SK-N-SH treated with all-trans-retinoic acid at 6 μM for 48 hours (cell line): ENCODE measurements around the gene FBXL13.
"Not testable (repeated sequence)": the region's sequence is repeated elsewhere in the genome, so short reads cannot be mapped to it uniquely, and the experiment has no call there.

Experiments
- ATAC-seq: fragments of 200-7000 bp; cut with Tn5 transposase; 3 replicates; pipeline ENCODE4 v1.9.1; 2020; ENCODE audit warnings: mild to moderate bottlenecking, moderate library complexity
- ARNTL ChIP-seq: fragments of 450-650 bp; formaldehyde crosslinking; IDR thresholded peaks from 2 replicates; pipeline ENCODE4 v1.5.0; 2020; ENCODE audit warnings: low read depth, mild to moderate bottlenecking, moderate library complexity, borderline replicate concordance
- BACH2 ChIP-seq: fragments of 250-450 bp; sonication (Bioruptor Pico); IDR thresholded peaks from 2 replicates; pipeline ENCODE4 v1.9.0; 2021; ENCODE audit warnings: mild to moderate bottlenecking, borderline replicate concordance
- CSDC2 ChIP-seq: fragments of 250-450 bp; sonication (Bioruptor Pico); IDR thresholded peaks from 2 replicates; pipeline ENCODE4 v1.5.0; 2020; ENCODE audit warnings: mild to moderate bottlenecking, moderate library complexity
- ESRRG ChIP-seq: fragments of 250-450 bp; sonication (Bioruptor Pico); IDR thresholded peaks from 2 replicates; pipeline ENCODE4 v1.6.1; 2021; ENCODE audit warnings: mild to moderate bottlenecking
- GLIS3 ChIP-seq: fragments of 250-450 bp; sonication (Bioruptor Pico); IDR thresholded peaks from 2 replicates; pipeline ENCODE4 v1.5.0; 2020; ENCODE audit warnings: mild to moderate bottlenecking, moderate library complexity
- ISL1 ChIP-seq: fragments of 250-450 bp; sonication (Bioruptor Pico); IDR thresholded peaks from 2 replicates; pipeline ENCODE4 v2.1.2; 2022; ENCODE audit warnings: mild to moderate bottlenecking, moderate library complexity
- OSR1 ChIP-seq: fragments of 250-450 bp; sonication (Bioruptor Pico); IDR thresholded peaks from 2 replicates; pipeline ENCODE4 v1.8.0; 2022; ENCODE audit warnings: moderate library complexity, mild to moderate bottlenecking, inconsistent platforms
- PPARA ChIP-seq: fragments of 250-450 bp; sonication (Bioruptor Pico); IDR thresholded peaks from 2 replicates; pipeline ENCODE4 v1.5.0; 2020; ENCODE audit warnings: mild to moderate bottlenecking, borderline replicate concordance
- RARB ChIP-seq: fragments of 250-450 bp; sonication (Bioruptor Pico); IDR thresholded peaks from 2 replicates; pipeline ENCODE4 v1.8.0; 2021; ENCODE audit warnings: mild to moderate bottlenecking, moderate library complexity
- SNAI2 ChIP-seq: fragments of 250-450 bp; sonication (Bioruptor Pico); IDR thresholded peaks from 2 replicates; pipeline ENCODE4 v1.5.0; 2020; ENCODE audit warnings: mild to moderate bottlenecking, moderate library complexity
- TCF4 ChIP-seq: fragments of 250-450 bp; sonication (Bioruptor Pico); IDR thresholded peaks from 2 replicates; pipeline ENCODE4 v1.8.0; 2021; ENCODE audit warnings: mild to moderate bottlenecking, moderate library complexity, borderline replicate concordance
- TOX ChIP-seq: fragments of 250-450 bp; sonication (Bioruptor Pico); IDR thresholded peaks from 2 replicates; pipeline ENCODE4 v1.8.0; 2021; ENCODE audit warnings: mild to moderate bottlenecking, moderate library complexity, borderline replicate concordance
- ZC3H10 ChIP-seq: fragments of 250-450 bp; sonication (Bioruptor Pico); IDR thresholded peaks from 2 replicates; pipeline ENCODE4 v1.5.1; 2021; ENCODE audit warnings: mild to moderate bottlenecking, moderate library complexity
- ZFP3 ChIP-seq: fragments of 250-450 bp; sonication (Bioruptor Pico); IDR thresholded peaks from 2 replicates; pipeline ENCODE4 v1.5.0; 2020; ENCODE audit warnings: mild to moderate bottlenecking, moderate library complexity
- ZFP30 ChIP-seq: fragments of 450-650 bp; formaldehyde crosslinking; IDR thresholded peaks from 2 replicates; pipeline ENCODE4 v1.5.0; 2022; ENCODE audit warnings: mild to moderate bottlenecking, moderate library complexity
- ZNF565 ChIP-seq: fragments of 450-650 bp; formaldehyde crosslinking; conservative IDR thresholded peaks from 2 replicates; pipeline ENCODE4 v1.5.0; 2020; ENCODE audit warnings: low read depth, mild to moderate bottlenecking, moderate library complexity
- ZNF70 ChIP-seq: fragments of 450-650 bp; formaldehyde crosslinking; IDR thresholded peaks from 2 replicates; pipeline ENCODE4 v1.5.0; 2020; ENCODE audit warnings: mild to moderate bottlenecking, moderate library complexity
- TF ChIP-seq, protein P1 (sequence below): fragments of 250-450 bp; sonication (Bioruptor Pico); IDR thresholded peaks from 2 replicates; pipeline ENCODE4 v1.5.1; 2021; ENCODE audit warnings: mild to moderate bottlenecking, moderate library complexity
- TF ChIP-seq, protein P2 (sequence below): fragments of 250-450 bp; sonication (Bioruptor Pico); IDR thresholded peaks from 2 replicates; pipeline ENCODE4 v1.5.0; 2020; ENCODE audit warnings: mild to moderate bottlenecking, moderate library complexity
- TF ChIP-seq, protein P3 (sequence below): fragments of 250-450 bp; sonication (Bioruptor Pico); IDR thresholded peaks from 2 replicates; pipeline ENCODE4 v1.8.0; 2021; ENCODE audit warnings: low read depth, mild to moderate bottlenecking, moderate library complexity, borderline replicate concordance
- TF ChIP-seq, protein P4 (sequence below): fragments of 250-450 bp; sonication (Bioruptor Pico); IDR thresholded peaks from 2 replicates; pipeline ENCODE4 v1.8.0; 2020; ENCODE audit warnings: mild to moderate bottlenecking, moderate library complexity, borderline replicate concordance
- TF ChIP-seq, protein P5 (sequence below): fragments of 250-450 bp; sonication (Bioruptor Pico); IDR thresholded peaks from 2 replicates; pipeline ENCODE4 v1.5.1; 2020; ENCODE audit warnings: low read depth, mild to moderate bottlenecking, moderate library complexity

Gene FBXL13

DNA sequence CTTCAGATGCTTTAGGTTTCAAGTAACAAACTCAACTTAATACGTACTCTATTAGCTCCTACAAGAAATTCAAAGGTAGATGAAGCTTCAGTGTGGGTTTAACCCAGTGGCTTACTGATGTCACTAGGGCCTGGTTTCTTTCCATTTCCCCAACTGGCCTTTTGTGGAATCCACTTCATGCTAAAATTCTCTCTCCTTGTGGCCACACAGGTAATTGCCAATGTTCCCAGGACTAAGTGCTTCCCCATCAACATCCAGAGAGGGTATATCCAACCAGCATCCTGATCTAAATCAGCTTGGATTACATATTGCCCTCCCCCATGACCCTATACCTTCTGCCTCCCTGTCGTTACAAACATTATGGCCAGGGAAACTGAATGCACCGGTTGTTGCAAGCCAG is 10.7 kb downstream of the FBXL13 start:
- ATAC-seq, result no peak
- TF ChIP-seq, protein P1, sequence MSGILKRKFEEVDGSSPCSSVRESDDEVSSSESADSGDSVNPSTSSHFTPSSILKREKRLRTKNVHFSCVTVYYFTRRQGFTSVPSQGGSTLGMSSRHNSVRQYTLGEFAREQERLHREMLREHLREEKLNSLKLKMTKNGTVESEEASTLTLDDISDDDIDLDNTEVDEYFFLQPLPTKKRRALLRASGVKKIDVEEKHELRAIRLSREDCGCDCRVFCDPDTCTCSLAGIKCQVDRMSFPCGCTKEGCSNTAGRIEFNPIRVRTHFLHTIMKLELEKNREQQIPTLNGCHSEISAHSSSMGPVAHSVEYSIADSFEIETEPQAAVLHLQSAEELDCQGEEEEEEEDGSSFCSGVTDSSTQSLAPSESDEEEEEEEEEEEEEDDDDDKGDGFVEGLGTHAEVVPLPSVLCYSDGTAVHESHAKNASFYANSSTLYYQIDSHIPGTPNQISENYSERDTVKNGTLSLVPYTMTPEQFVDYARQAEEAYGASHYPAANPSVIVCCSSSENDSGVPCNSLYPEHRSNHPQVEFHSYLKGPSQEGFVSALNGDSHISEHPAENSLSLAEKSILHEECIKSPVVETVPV (CRISPR knock-in tag), result no peak
- no peak for TF ChIP-seq TOX (CRISPR knock-in tag)
- TF ChIP-seq ZNF70 (CRISPR knock-in tag), result no peak
- TF ChIP-seq ZNF565 (CRISPR knock-in tag), result no peak
- no peak for TF ChIP-seq ZFP3 (CRISPR knock-in tag)
- TF ChIP-seq ISL1 (CRISPR knock-in tag), result no peak
- TF ChIP-seq, protein P2, sequence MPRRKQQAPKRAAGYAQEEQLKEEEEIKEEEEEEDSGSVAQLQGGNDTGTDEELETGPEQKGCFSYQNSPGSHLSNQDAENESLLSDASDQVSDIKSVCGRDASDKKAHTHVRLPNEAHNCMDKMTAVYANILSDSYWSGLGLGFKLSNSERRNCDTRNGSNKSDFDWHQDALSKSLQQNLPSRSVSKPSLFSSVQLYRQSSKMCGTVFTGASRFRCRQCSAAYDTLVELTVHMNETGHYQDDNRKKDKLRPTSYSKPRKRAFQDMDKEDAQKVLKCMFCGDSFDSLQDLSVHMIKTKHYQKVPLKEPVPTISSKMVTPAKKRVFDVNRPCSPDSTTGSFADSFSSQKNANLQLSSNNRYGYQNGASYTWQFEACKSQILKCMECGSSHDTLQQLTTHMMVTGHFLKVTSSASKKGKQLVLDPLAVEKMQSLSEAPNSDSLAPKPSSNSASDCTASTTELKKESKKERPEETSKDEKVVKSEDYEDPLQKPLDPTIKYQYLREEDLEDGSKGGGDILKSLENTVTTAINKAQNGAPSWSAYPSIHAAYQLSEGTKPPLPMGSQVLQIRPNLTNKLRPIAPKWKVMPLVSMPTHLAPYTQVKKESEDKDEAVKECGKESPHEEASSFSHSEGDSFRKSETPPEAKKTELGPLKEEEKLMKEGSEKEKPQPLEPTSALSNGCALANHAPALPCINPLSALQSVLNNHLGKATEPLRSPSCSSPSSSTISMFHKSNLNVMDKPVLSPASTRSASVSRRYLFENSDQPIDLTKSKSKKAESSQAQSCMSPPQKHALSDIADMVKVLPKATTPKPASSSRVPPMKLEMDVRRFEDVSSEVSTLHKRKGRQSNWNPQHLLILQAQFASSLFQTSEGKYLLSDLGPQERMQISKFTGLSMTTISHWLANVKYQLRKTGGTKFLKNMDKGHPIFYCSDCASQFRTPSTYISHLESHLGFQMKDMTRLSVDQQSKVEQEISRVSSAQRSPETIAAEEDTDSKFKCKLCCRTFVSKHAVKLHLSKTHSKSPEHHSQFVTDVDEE (CRISPR knock-in tag), result no peak
- TF ChIP-seq PPARA (CRISPR knock-in tag), result no peak
- no peak for TF ChIP-seq ZFP30 (CRISPR knock-in tag)

DNA sequence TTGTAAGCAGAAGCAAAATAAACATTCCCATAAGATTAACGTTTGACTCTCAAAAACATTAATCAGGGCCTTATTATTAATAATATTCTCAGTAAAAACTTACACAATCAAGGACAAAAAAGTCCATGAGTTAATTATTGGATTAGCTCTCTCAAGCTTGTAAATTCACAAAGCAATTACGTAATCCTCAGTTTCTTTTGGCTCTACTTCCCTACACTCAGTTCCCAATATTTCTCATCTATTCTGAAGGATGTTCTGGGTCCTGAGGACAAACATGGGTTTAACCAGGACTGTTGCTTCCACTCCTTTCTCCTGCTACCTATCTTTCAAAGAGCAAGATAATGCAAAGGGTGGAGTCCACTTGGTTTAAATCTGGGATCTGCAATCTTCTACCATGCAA is 15.1 kb downstream of the FBXL13 start:
- TF ChIP-seq ZC3H10 (CRISPR knock-in tag) (no peak), CSDC2 (CRISPR knock-in tag) (no peak), PPARA (CRISPR knock-in tag) (no peak), ARNTL (CRISPR knock-in tag) (no peak), OSR1 (CRISPR knock-in tag) (no peak), ZNF565 (CRISPR knock-in tag) (no peak), SNAI2 (CRISPR knock-in tag) (no peak)

DNA sequence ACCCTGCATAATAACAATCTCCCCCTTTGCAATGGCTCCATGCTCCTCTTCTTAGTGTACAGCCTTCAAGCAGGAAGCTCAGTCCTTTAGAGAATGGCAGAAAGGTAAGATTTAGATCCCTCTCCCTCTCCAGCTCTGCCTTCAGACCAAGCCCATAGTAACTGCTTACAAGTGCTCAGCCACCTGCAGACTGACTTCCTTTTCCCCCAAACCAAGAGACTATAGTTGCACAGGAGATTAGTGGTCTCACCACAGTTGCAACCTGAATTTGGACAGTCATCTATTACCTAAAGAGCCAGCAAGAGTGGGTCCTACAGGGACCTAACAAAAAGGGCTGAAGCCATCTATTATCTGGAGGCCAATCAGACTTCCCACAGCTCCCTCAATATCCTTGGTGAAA is 16.5 kb downstream of the FBXL13 start:
- ATAC-seq, result no peak
- TF ChIP-seq ESRRG (CRISPR knock-in tag) (no peak), TOX (CRISPR knock-in tag) (no peak), CSDC2 (CRISPR knock-in tag) (no peak), ZNF565 (CRISPR knock-in tag) (no peak), ARNTL (CRISPR knock-in tag) (no peak), BACH2 (no peak), ZNF70 (CRISPR knock-in tag) (no peak), GLIS3 (CRISPR knock-in tag) (no peak), ISL1 (CRISPR knock-in tag) (no peak), SNAI2 (CRISPR knock-in tag) (no peak), RARB (CRISPR knock-in tag) (no peak), ZC3H10 (CRISPR knock-in tag) (no peak), TCF4 (no peak), PPARA (CRISPR knock-in tag) (no peak), ZFP3 (CRISPR knock-in tag) (no peak), ZFP30 (CRISPR knock-in tag) (no peak)
- TF ChIP-seq, protein P2 (CRISPR knock-in tag), result no peak
- TF ChIP-seq, protein P3, sequence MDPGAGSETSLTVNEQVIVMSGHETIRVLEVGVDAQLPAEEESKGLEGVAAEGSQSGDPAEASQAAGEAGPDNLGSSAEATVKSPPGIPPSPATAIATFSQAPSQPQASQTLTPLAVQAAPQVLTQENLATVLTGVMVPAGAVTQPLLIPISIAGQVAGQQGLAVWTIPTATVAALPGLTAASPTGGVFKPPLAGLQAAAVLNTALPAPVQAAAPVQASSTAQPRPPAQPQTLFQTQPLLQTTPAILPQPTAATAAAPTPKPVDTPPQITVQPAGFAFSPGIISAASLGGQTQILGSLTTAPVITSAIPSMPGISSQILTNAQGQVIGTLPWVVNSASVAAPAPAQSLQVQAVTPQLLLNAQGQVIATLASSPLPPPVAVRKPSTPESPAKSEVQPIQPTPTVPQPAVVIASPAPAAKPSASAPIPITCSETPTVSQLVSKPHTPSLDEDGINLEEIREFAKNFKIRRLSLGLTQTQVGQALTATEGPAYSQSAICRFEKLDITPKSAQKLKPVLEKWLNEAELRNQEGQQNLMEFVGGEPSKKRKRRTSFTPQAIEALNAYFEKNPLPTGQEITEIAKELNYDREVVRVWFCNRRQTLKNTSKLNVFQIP, result no peak
- TF ChIP-seq, protein P4, sequence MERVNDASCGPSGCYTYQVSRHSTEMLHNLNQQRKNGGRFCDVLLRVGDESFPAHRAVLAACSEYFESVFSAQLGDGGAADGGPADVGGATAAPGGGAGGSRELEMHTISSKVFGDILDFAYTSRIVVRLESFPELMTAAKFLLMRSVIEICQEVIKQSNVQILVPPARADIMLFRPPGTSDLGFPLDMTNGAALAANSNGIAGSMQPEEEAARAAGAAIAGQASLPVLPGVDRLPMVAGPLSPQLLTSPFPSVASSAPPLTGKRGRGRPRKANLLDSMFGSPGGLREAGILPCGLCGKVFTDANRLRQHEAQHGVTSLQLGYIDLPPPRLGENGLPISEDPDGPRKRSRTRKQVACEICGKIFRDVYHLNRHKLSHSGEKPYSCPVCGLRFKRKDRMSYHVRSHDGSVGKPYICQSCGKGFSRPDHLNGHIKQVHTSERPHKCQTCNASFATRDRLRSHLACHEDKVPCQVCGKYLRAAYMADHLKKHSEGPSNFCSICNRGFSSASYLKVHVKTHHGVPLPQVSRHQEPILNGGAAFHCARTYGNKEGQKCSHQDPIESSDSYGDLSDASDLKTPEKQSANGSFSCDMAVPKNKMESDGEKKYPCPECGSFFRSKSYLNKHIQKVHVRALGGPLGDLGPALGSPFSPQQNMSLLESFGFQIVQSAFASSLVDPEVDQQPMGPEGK (CRISPR knock-in tag), result no peak
- TF ChIP-seq, protein P5, sequence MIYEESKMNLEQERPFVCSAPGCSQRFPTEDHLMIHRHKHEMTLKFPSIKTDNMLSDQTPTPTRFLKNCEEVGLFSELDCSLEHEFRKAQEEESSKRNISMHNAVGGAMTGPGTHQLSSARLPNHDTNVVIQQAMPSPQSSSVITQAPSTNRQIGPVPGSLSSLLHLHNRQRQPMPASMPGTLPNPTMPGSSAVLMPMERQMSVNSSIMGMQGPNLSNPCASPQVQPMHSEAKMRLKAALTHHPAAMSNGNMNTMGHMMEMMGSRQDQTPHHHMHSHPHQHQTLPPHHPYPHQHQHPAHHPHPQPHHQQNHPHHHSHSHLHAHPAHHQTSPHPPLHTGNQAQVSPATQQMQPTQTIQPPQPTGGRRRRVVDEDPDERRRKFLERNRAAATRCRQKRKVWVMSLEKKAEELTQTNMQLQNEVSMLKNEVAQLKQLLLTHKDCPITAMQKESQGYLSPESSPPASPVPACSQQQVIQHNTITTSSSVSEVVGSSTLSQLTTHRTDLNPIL (CRISPR knock-in tag), result no peak

More for the DNA sequence above, 15.1 kb downstream of the FBXL13 start:
- ATAC-seq, result no peak

DNA sequence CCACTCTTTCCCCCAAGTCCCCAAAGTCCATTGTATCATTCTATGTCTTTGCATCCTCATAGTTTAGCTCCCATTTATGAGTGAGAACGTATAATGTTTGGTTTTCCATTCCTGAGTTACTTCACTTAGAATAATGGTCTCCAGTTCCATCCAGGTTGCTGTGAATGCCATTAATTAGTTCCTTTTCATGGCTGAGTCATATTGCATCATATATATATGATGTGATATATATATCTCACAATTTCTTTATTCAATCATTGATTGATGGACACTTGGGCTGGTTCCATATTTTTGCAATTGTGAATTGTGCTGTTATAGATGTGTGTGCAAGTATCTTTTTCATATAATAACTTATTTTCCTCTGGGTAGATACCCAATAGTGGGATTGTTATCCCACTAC is 18.6 kb downstream of the FBXL13 start:
- ATAC-seq, result not testable (repeated sequence)
